ENCODE results near the gene TNFRSF12A. TPM values are rescaled to one million over a fixed set of nuclear protein-coding genes. Genes with fewer than 3 reads are reported as not detected.
A peak's percentile ranks its signal among the peaks of the same experiment; 100 is the strongest.

Gene TNFRSF12A
- total RNA-seq, 1 experiment from 2014 or later, result 78.9 TPM

DNA sequence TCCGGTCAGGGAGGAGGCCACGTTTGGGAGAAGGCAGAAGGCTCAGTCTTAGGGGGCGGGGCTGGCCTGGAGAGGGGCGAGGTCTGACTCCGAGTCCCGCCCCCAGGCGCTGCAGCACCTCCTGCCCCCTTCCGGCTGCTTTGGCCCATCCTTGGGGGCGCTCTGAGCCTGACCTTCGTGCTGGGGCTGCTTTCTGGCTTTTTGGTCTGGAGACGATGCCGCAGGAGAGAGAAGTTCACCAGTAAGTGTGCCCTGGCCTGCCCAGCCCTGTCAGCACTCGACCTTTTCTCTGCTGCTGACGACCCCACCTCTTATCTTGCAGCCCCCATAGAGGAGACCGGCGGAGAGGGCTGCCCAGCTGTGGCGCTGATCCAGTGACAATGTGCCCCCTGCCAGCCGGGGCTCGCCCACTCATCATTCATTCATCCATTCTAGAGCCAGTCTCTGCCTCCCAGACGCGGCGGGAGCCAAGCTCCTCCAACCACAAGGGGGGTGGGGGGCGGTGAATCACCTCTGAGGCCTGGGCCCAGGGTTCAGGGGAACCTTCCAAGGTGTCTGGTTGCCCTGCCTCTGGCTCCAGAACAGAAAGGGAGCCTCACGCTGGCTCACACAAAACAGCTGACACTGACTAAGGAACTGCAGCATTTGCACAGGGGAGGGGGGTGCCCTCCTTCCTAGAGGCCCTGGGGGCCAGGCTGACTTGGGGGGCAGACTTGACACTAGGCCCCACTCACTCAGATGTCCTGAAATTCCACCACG, 1.5 kb downstream of the TNFRSF12A start (continued):
- TF ChIP-seq, protein P1, sequence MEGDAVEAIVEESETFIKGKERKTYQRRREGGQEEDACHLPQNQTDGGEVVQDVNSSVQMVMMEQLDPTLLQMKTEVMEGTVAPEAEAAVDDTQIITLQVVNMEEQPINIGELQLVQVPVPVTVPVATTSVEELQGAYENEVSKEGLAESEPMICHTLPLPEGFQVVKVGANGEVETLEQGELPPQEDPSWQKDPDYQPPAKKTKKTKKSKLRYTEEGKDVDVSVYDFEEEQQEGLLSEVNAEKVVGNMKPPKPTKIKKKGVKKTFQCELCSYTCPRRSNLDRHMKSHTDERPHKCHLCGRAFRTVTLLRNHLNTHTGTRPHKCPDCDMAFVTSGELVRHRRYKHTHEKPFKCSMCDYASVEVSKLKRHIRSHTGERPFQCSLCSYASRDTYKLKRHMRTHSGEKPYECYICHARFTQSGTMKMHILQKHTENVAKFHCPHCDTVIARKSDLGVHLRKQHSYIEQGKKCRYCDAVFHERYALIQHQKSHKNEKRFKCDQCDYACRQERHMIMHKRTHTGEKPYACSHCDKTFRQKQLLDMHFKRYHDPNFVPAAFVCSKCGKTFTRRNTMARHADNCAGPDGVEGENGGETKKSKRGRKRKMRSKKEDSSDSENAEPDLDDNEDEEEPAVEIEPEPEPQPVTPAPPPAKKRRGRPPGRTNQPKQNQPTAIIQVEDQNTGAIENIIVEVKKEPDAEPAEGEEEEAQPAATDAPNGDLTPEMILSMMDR (IDR thresholded peaks at IDR 0.05), result no peak
- TF ChIP-seq SMAD4 (CRISPR knock-in tag; IDR thresholded peaks at IDR 0.05), result no peak
- no peak for TF ChIP-seq ZNF416 (CRISPR knock-in tag; IDR thresholded peaks at IDR 0.05)
- no peak for TF ChIP-seq HMGA2 (CRISPR knock-in tag; IDR thresholded peaks at IDR 0.05)
- TF ChIP-seq ZNF219 (CRISPR knock-in tag; IDR thresholded peaks at IDR 0.05; ENCODE audit: borderline replicate concordance), result no peak
- no peak for TF ChIP-seq JAZF1 (CRISPR knock-in tag; IDR thresholded peaks at IDR 0.05)
- no peak for TF ChIP-seq NR2C2 (CRISPR knock-in tag; IDR thresholded peaks at IDR 0.05)
- TF ChIP-seq ZNF232 (CRISPR knock-in tag; IDR thresholded peaks at IDR 0.05), result peak; percentile 81; the same call in 1 of the 2 replicates
- TF ChIP-seq, protein P2, sequence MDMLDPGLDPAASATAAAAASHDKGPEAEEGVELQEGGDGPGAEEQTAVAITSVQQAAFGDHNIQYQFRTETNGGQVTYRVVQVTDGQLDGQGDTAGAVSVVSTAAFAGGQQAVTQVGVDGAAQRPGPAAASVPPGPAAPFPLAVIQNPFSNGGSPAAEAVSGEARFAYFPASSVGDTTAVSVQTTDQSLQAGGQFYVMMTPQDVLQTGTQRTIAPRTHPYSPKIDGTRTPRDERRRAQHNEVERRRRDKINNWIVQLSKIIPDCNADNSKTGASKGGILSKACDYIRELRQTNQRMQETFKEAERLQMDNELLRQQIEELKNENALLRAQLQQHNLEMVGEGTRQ (CRISPR knock-in tag; IDR thresholded peaks at IDR 0.05), result no peak
- TF ChIP-seq FOXK1 (CRISPR knock-in tag; IDR thresholded peaks at IDR 0.05), result no peak
- TF ChIP-seq, protein P3, sequence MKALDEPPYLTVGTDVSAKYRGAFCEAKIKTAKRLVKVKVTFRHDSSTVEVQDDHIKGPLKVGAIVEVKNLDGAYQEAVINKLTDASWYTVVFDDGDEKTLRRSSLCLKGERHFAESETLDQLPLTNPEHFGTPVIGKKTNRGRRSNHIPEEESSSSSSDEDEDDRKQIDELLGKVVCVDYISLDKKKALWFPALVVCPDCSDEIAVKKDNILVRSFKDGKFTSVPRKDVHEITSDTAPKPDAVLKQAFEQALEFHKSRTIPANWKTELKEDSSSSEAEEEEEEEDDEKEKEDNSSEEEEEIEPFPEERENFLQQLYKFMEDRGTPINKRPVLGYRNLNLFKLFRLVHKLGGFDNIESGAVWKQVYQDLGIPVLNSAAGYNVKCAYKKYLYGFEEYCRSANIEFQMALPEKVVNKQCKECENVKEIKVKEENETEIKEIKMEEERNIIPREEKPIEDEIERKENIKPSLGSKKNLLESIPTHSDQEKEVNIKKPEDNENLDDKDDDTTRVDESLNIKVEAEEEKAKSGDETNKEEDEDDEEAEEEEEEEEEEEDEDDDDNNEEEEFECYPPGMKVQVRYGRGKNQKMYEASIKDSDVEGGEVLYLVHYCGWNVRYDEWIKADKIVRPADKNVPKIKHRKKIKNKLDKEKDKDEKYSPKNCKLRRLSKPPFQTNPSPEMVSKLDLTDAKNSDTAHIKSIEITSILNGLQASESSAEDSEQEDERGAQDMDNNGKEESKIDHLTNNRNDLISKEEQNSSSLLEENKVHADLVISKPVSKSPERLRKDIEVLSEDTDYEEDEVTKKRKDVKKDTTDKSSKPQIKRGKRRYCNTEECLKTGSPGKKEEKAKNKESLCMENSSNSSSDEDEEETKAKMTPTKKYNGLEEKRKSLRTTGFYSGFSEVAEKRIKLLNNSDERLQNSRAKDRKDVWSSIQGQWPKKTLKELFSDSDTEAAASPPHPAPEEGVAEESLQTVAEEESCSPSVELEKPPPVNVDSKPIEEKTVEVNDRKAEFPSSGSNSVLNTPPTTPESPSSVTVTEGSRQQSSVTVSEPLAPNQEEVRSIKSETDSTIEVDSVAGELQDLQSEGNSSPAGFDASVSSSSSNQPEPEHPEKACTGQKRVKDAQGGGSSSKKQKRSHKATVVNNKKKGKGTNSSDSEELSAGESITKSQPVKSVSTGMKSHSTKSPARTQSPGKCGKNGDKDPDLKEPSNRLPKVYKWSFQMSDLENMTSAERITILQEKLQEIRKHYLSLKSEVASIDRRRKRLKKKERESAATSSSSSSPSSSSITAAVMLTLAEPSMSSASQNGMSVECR (CRISPR knock-in tag; IDR thresholded peaks at IDR 0.05; ENCODE audit: borderline replicate concordance), result no peak
- TF ChIP-seq RORB (CRISPR knock-in tag; IDR thresholded peaks at IDR 0.05), result no peak
- TF ChIP-seq GRHL2 (CRISPR knock-in tag; IDR thresholded peaks at IDR 0.05; ENCODE audit: insufficient replicate concordance, severe bottlenecking), result no peak
- TF ChIP-seq MLX (CRISPR knock-in tag; IDR thresholded peaks at IDR 0.05), result no peak
- TF ChIP-seq TEAD4 (CRISPR knock-in tag; IDR thresholded peaks at IDR 0.05), result no peak
- TF ChIP-seq CREB1 (CRISPR knock-in tag; IDR thresholded peaks at IDR 0.05), result no peak
- TF ChIP-seq TP53 (CRISPR knock-in tag; IDR thresholded peaks at IDR 0.05), result 0 out of 2 replicates have a peak, but pooled peaks have one; percentile 1
- no peak for TF ChIP-seq NFYB (CRISPR knock-in tag; conservative IDR thresholded peaks at IDR 0.05; ENCODE audit: low read depth)
- TF ChIP-seq FOXP1 (CRISPR knock-in tag; IDR thresholded peaks at IDR 0.05; ENCODE audit: borderline replicate concordance), result no peak; the same call in 1 of the 2 replicates
- no peak for TF ChIP-seq TCF7 (CRISPR knock-in tag; IDR thresholded peaks at IDR 0.05; ENCODE audit: low read depth)
- no peak for TF ChIP-seq CDX4 (CRISPR knock-in tag; IDR thresholded peaks at IDR 0.05; ENCODE audit: borderline replicate concordance)
- no peak for TF ChIP-seq GTF2I (CRISPR knock-in tag; conservative IDR thresholded peaks at IDR 0.05)
- TF ChIP-seq, protein P4, sequence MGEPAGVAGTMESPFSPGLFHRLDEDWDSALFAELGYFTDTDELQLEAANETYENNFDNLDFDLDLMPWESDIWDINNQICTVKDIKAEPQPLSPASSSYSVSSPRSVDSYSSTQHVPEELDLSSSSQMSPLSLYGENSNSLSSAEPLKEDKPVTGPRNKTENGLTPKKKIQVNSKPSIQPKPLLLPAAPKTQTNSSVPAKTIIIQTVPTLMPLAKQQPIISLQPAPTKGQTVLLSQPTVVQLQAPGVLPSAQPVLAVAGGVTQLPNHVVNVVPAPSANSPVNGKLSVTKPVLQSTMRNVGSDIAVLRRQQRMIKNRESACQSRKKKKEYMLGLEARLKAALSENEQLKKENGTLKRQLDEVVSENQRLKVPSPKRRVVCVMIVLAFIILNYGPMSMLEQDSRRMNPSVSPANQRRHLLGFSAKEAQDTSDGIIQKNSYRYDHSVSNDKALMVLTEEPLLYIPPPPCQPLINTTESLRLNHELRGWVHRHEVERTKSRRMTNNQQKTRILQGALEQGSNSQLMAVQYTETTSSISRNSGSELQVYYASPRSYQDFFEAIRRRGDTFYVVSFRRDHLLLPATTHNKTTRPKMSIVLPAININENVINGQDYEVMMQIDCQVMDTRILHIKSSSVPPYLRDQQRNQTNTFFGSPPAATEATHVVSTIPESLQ (CRISPR knock-in tag; IDR thresholded peaks at IDR 0.05), result no peak
- TF ChIP-seq AR (CRISPR knock-in tag; IDR thresholded peaks at IDR 0.05), result no peak
- TF ChIP-seq CBFB (CRISPR knock-in tag; IDR thresholded peaks at IDR 0.05; ENCODE audit: low read depth), result 0 out of 2 replicates have a peak, but pooled peaks have one; percentile 17
- no peak for TF ChIP-seq ZNF138 (CRISPR knock-in tag; conservative IDR thresholded peaks at IDR 0.05)
- TF ChIP-seq KAT7 (CRISPR knock-in tag; IDR thresholded peaks at IDR 0.05; ENCODE audit: borderline replicate concordance), result peak; percentile 52; the same call in 1 of the 2 replicates
